ENCODE data around the gene GALNS. TPM values are rescaled to one million over a fixed set of nuclear protein-coding genes. Genes with fewer than 3 reads are reported as not detected.

The GALNS gene
- total and polyA plus RNA-seq, 7 experiments from 2014 or later: 9.8 to 64.3 (median 49.7) TPM

DNA sequence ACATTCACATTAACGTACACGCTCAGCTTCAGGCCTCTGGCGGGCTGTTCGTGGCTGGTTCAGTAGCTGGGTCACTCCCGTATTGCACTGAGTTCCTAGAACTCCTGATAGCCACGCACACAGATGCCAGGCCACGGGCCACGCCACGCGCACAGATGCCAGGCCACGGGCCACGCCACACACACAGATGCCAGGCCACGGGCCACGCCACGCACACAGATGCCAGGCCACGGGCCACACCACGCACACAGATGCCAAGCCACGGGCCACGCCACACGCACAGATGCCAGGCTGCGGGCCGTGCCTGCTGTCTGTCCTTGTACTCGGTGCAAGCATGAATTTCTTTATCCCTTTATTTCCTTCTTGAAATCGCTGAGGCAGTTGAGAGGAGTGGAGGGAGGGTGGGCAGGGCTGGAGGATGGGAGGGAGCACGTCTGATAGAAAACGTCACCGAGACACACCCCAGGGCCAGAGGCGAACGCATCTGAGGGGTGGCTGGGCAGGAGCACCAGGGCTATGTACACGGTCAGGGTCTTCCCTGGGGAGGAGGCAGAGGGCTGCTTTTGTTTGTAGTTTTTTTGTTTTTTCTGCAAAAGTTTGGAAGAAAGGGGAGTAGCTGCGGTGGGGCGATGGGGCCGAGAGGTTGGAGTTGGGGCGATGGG is 18.3 kb upstream of the GALNS start:
- Histone ChIP-seq H3K27me3 (ENCODE audit: control insufficient read depth in 2 of 2, insufficient read depth in 2 of 2, low read length in 2 of 2) (no peaks in the 10 kb centered on the region), H3K4me1 (ENCODE audit: control insufficient read depth in 2 of 2, insufficient read depth in 2 of 2, low read length in 2 of 2) (no peaks in the 10 kb centered on the region), H3K9me3 (ENCODE audit: control insufficient read depth in 2 of 3, low read length in 3 of 3) (no peaks in the 10 kb centered on the region), H3K4me3 (ENCODE audit: low read length) (no peak overlapping the region), H3K27ac (ENCODE audit: low read depth, low read length) (no peak overlapping the region), H3K36me3 (ENCODE audit: control insufficient read depth in 2 of 3, insufficient read depth in 3 of 3, low read length in 3 of 3) (no peaks in the 10 kb centered on the region)
- ChIA-PET CTCF (interaction anchor here (0.7 to 1.0 kb wide), 2 partner anchors 24 to 139 kb away, joined by 3 to 4 read pairs; no protein-coding TSS in a partner anchor), POLR2A (no interaction called here)
- H3K4me1 Mint-ChIP-seq: peaks cover 0 to 9% (median 0%) of the 10 kb centered on the region in 7 donors
- ATAC-seq: no peak
- H3K4me3 Mint-ChIP-seq: no peak overlapping the region
- no peaks in the 10 kb centered on the region for H3K36me3 Mint-ChIP-seq
- DNase-seq: no peak
- peaks cover 5 to 17% (median 9%) of the 10 kb centered on the region in 5 donors for H3K27me3 Mint-ChIP-seq
- intact Hi-C loops (cut with micrococcal nuclease): no loop called here
- peak overlapping the region in 1 of 9 donors; percentile 23 for H3K27ac Mint-ChIP-seq
- peaks cover 0 to 2% (median 0%) of the 10 kb centered on the region in 11 donors for H3K9me3 Mint-ChIP-seq

DNA sequence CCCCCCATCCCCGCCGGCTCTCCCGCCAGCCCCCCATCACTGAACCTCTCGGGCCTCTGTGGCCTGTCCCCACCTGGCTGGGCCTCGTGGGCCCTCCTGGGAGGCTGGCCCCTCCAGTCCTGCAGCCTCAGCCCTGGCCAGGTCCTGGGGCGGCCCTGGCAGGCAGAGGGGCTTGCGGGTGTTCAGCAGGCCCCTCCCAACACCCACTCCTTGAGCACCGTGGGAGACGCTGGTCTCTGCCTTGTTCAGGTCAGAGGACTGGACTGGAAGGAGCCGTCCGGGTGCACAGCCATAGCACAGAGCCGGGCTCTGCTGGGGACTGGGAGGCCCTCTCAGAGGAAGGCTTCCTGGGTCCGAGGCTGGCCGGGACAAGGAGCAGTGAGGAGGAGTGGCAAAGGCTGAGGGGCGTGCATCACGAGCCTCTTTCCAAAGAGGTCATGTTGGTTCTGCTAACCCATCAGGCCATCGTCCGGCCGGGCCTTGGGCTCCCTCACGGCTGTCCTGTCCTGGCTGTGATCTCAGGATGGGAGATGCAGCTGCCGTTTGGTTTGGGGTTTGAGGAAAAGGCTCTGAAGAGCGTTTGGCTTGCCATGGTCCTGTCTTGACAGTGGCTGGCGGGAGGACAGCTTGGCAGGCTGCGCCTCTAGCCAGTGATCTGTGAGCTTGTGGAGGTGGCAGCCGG is 16.0 kb upstream of the GALNS start:
- DNase-seq: no peak
- Mint-ChIP-seq H3K36me3 (no peaks in the 10 kb centered on the region), H3K27me3 (peaks cover 5 to 23% (median 9%) of the 10 kb centered on the region in 5 donors), H3K4me3 (no peak overlapping the region), H3K9me3 (peaks cover 0 to 2% (median 0%) of the 10 kb centered on the region in 11 donors), H3K27ac (no peak overlapping the region), H3K4me1 (peaks cover 0 to 9% (median 0%) of the 10 kb centered on the region in 7 donors)
- ATAC-seq: peak; percentile 17
- Histone ChIP-seq H3K27me3 (ENCODE audit: control insufficient read depth in 2 of 2, insufficient read depth in 2 of 2, low read length in 2 of 2) (no peaks in the 10 kb centered on the region), H3K4me3 (ENCODE audit: low read length) (no peak overlapping the region), H3K27ac (ENCODE audit: low read depth, low read length) (no peak overlapping the region), H3K9me3 (ENCODE audit: control insufficient read depth in 2 of 3, low read length in 3 of 3) (no peaks in the 10 kb centered on the region), H3K36me3 (ENCODE audit: control insufficient read depth in 2 of 3, insufficient read depth in 3 of 3, low read length in 3 of 3) (no peaks in the 10 kb centered on the region), H3K4me1 (ENCODE audit: control insufficient read depth in 2 of 2, insufficient read depth in 2 of 2, low read length in 2 of 2) (no peaks in the 10 kb centered on the region)
- intact Hi-C loops (cut with micrococcal nuclease): no loop called here
- POLR2A ChIA-PET: no interaction called here
- CTCF ChIA-PET: no interaction called here

DNA sequence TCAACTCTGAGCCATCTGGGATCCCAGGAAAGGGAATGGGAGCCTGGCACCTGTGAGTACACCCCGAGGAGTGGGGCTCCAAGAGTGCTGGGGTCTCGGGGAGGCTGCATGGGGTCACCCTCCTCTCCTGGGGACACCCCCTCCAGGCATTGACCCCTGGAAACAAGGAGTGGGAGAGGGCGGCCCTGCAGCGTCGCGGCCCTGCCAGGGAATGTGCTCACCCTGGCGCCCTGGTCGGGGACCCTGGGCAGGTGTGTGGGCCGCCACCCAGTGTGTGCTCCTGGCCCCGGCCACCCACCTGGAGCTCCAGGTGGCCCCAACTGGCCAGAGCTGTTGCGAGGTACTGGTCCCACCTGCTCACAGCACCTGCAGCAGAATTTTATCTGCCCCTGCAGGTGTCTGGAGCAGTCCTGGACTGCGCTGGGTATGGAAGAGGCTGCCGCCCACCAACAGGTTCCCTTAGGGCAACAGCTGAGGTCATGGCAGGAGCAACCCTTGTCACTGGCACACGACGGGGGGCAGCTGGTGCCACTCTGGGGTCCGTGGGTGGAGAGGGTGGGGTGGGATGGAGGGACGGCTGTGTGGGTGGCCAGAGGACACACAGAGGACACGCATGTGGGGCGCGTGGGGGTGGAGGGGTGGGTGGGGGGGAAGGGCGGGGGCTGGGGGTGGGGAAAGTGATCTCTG is 15.1 kb upstream of the GALNS start:
- Mint-ChIP-seq H3K27ac (no peak overlapping the region), H3K36me3 (no peaks in the 10 kb centered on the region), H3K9me3 (peaks cover 0 to 2% (median 0%) of the 10 kb centered on the region in 11 donors), H3K27me3 (peaks cover 5 to 23% (median 9%) of the 10 kb centered on the region in 5 donors), H3K4me1 (peaks cover 0 to 9% (median 0%) of the 10 kb centered on the region in 7 donors), H3K4me3 (no peak overlapping the region)
- Histone ChIP-seq H3K36me3 (ENCODE audit: control insufficient read depth in 2 of 3, insufficient read depth in 3 of 3, low read length in 3 of 3) (no peaks in the 10 kb centered on the region), H3K4me1 (ENCODE audit: control insufficient read depth in 2 of 2, insufficient read depth in 2 of 2, low read length in 2 of 2) (no peaks in the 10 kb centered on the region), H3K4me3 (ENCODE audit: low read length) (no peak overlapping the region), H3K27ac (ENCODE audit: low read depth, low read length) (no peak overlapping the region), H3K9me3 (ENCODE audit: control insufficient read depth in 2 of 3, low read length in 3 of 3) (no peaks in the 10 kb centered on the region), H3K27me3 (ENCODE audit: control insufficient read depth in 2 of 2, insufficient read depth in 2 of 2, low read length in 2 of 2) (no peaks in the 10 kb centered on the region)
- intact Hi-C loops (cut with micrococcal nuclease): no loop called here
- POLR2A ChIA-PET: no interaction called here
- CTCF ChIA-PET: no interaction called here
- no peak for ATAC-seq
- DNase-seq: no peak

DNA sequence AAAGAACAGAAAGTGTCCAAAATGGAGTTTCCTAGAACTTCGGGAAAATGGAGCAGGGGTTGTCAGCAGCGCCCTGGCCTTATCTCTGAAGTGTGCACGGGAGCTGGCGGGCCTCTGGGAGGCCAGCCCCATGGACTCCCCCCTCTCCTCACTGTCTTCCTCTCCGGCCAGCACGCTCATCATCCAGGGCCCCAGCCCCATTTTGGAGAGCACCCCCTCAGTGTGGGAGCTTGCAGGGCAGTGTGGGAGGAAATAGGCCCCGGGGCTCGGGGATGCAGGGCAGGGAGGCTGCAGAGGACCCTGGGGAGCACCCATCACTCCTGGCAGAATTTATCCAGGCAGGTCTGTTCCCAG is 14.6 kb upstream of the GALNS start:
- H3K27me3 Mint-ChIP-seq: peaks cover 5 to 23% (median 9%) of the 10 kb centered on the region in 5 donors
- no peaks in the 10 kb centered on the region for H3K27me3 ChIP-seq (ENCODE audit: control insufficient read depth in 2 of 2, insufficient read depth in 2 of 2, low read length in 2 of 2)
- CTCF ChIA-PET: no interaction called here
- no peaks in the 10 kb centered on the region for H3K36me3 ChIP-seq (ENCODE audit: control insufficient read depth in 2 of 3, insufficient read depth in 3 of 3, low read length in 3 of 3)
- intact Hi-C loops (cut with micrococcal nuclease): no loop called here
- H3K4me3 ChIP-seq (ENCODE audit: low read length): no peak overlapping the region
- no peak overlapping the region for H3K27ac Mint-ChIP-seq
- no peaks in the 10 kb centered on the region for H3K36me3 Mint-ChIP-seq
- DNase-seq (no peak), ATAC-seq (no peak)
- no peak overlapping the region for H3K27ac ChIP-seq (ENCODE audit: low read depth, low read length)
- peaks cover 0 to 2% (median 0%) of the 10 kb centered on the region in 11 donors for H3K9me3 Mint-ChIP-seq
- peaks cover 0 to 9% (median 0%) of the 10 kb centered on the region in 7 donors for H3K4me1 Mint-ChIP-seq
- H3K9me3 ChIP-seq (ENCODE audit: control insufficient read depth in 2 of 3, low read length in 3 of 3): no peaks in the 10 kb centered on the region
- H3K4me3 Mint-ChIP-seq: peak overlapping the region in 6 of 10 donors; percentile 26 to 69 (median 47)
- POLR2A ChIA-PET: no interaction called here
- H3K4me1 ChIP-seq (ENCODE audit: control insufficient read depth in 2 of 2, insufficient read depth in 2 of 2, low read length in 2 of 2): no peaks in the 10 kb centered on the region

DNA sequence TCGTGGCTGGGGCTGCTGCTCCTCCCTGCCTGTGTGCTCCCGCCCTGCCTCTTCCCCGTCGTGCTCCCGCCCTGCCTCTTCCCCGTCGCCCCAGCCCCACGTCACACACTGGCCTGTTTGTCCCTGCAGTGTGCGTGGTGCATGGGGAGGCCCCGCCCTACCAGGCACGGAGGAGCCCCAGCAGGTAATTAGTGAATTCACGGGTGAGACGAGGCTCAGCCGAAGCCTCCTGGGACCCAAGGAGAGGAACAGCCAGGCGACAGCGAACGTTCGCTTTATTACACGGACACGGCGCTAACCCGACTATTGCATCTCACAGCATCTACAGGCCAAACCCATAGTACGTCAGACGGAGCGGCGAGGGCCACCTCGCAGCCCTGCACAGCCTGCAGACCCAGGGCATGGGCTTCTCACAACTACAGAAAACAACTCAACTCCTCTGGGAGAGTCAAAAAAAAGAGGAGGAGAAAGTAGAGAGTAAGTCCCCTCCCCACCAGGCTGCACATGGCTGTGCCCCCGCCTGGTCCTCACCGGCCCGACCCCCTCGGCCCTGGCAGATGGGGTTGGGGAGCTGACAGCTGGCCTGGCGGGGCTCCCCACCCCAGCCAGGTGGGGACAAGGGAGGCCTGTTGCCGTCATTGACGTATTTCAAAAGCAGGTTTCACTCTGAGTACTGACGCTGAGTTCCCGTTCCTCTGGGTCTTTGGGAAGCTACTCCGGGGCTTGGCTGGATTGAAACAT is 14.0 kb upstream of the GALNS start:
- peaks cover 0 to 9% (median 0%) of the 10 kb centered on the region in 7 donors for H3K4me1 Mint-ChIP-seq

GRCh38 chr16:88869673-88869980 is 12.9 kb upstream of the GALNS start:
- DNase-seq (no peak), ATAC-seq (no peak)
- CTCF ChIA-PET: no interaction called here
- H3K4me1 ChIP-seq (ENCODE audit: control insufficient read depth in 2 of 2, insufficient read depth in 2 of 2, low read length in 2 of 2): no peaks in the 10 kb centered on the region
- no peaks in the 10 kb centered on the region for H3K9me3 ChIP-seq (ENCODE audit: control insufficient read depth in 2 of 3, low read length in 3 of 3)
- intact Hi-C loops (cut with micrococcal nuclease): no loop called here
- H3K4me3 ChIP-seq (ENCODE audit: low read length): no peak overlapping the region
- Mint-ChIP-seq H3K9me3 (peaks cover 0 to under 1% (median 0%) of the 10 kb centered on the region in 11 donors), H3K27me3 (peaks cover 5 to 23% (median 9%) of the 10 kb centered on the region in 5 donors), H3K36me3 (no peaks in the 10 kb centered on the region), H3K4me1 (peaks cover 0 to 9% (median 0%) of the 10 kb centered on the region in 7 donors), H3K4me3 (no peak overlapping the region), H3K27ac (no peak overlapping the region)
- H3K27me3 ChIP-seq (ENCODE audit: control insufficient read depth in 2 of 2, insufficient read depth in 2 of 2, low read length in 2 of 2): no peaks in the 10 kb centered on the region
- no peaks in the 10 kb centered on the region for H3K36me3 ChIP-seq (ENCODE audit: control insufficient read depth in 2 of 3, insufficient read depth in 3 of 3, low read length in 3 of 3)
- POLR2A ChIA-PET: no interaction called here
- no peak overlapping the region for H3K27ac ChIP-seq (ENCODE audit: low read depth, low read length)

More for the DNA sequence above, 14.0 kb upstream of the GALNS start:
- H3K27ac Mint-ChIP-seq: no peak overlapping the region
- H3K27me3 Mint-ChIP-seq: peaks cover 5 to 23% (median 9%) of the 10 kb centered on the region in 5 donors
- ChIA-PET CTCF (no interaction called here), POLR2A (no interaction called here)
- ATAC-seq (peak; percentile 33), DNase-seq (peak in 1 of 9 donors; percentile 16)
- H3K27ac ChIP-seq (ENCODE audit: low read depth, low read length): no peak overlapping the region
- H3K36me3 ChIP-seq (ENCODE audit: control insufficient read depth in 2 of 3, insufficient read depth in 3 of 3, low read length in 3 of 3): no peaks in the 10 kb centered on the region
- H3K9me3 ChIP-seq (ENCODE audit: control insufficient read depth in 2 of 3, low read length in 3 of 3): no peaks in the 10 kb centered on the region
- H3K27me3 ChIP-seq (ENCODE audit: control insufficient read depth in 2 of 2, insufficient read depth in 2 of 2, low read length in 2 of 2): no peaks in the 10 kb centered on the region
- no peaks in the 10 kb centered on the region for H3K4me1 ChIP-seq (ENCODE audit: control insufficient read depth in 2 of 2, insufficient read depth in 2 of 2, low read length in 2 of 2)
- no peak overlapping the region for H3K4me3 ChIP-seq (ENCODE audit: low read length)
- peak overlapping the region in 6 of 10 donors; percentile 43 to 69 (median 54) for H3K4me3 Mint-ChIP-seq
- H3K36me3 Mint-ChIP-seq: no peaks in the 10 kb centered on the region
- intact Hi-C loops (cut with micrococcal nuclease): no loop called here
- H3K9me3 Mint-ChIP-seq: peaks cover 0 to 2% (median 0%) of the 10 kb centered on the region in 11 donors

Measured in naive thymus-derived CD4-positive, alpha-beta T cell (primary cell).